ENCODE results near the gene PEX11G. TPM values are rescaled to one million over a fixed set of nuclear protein-coding genes. Genes with fewer than 3 reads are reported as not detected.

PEX11G gene
- total RNA-seq, 1 donor from 2014 or later: 3.1 TPM

GRCh38 chr19:7512400-7512851, 23.6 kb upstream of the PEX11G start:
- Histone ChIP-seq H3K27ac (ENCODE audit: low read depth, low read length) (no peak overlapping the region), H3K9ac (ENCODE audit: low read depth in 1 of 3, low read length in 3 of 3) (no peak overlapping the region), H3K4me3 (ENCODE audit: low read length in 3 of 3) (no peak overlapping the region), H3K4me1 (ENCODE audit: control insufficient read depth in 3 of 3, insufficient read depth in 3 of 3, low read length in 3 of 3) (peaks cover 7 to 15% (median 15%) of the 10 kb centered on the region in 3 donors), H3K9me3 (ENCODE audit: control insufficient read depth in 3 of 3, low read length in 3 of 3) (no peaks in the 10 kb centered on the region), H3K27me3 (ENCODE audit: control insufficient read depth in 3 of 3, insufficient read depth in 3 of 3, low read length in 3 of 3) (peaks cover 0 to 12% (median 0%) of the 10 kb centered on the region in 3 donors), H3K36me3 (ENCODE audit: control insufficient read depth in 3 of 3, insufficient read depth in 3 of 3, low read length in 3 of 3) (no peaks in the 10 kb centered on the region)

- Histone ChIP-seq H3K4me1 (ENCODE audit: control insufficient read depth in 3 of 3, insufficient read depth in 3 of 3, low read length in 3 of 3) (peaks cover 0 to 6% (median 4%) of the 10 kb centered on the region in 3 donors), H3K27me3 (ENCODE audit: control insufficient read depth in 3 of 3, insufficient read depth in 3 of 3, low read length in 3 of 3) (peaks cover 0 to 20% (median 12%) of the 10 kb centered on the region in 3 donors), H3K36me3 (ENCODE audit: control insufficient read depth in 3 of 3, insufficient read depth in 3 of 3, low read length in 3 of 3) (no peaks in the 10 kb centered on the region)
Observed at GRCh38 chr19:7509625-7510024, 20.8 kb upstream of the PEX11G start.

GRCh38 chr19:7507884-7508283, 19.0 kb upstream of the PEX11G start:
- Histone ChIP-seq H3K4me3 (ENCODE audit: low read length in 3 of 3) (no peak overlapping the region), H3K36me3 (ENCODE audit: control insufficient read depth in 3 of 3, insufficient read depth in 3 of 3, low read length in 3 of 3) (no peaks in the 10 kb centered on the region), H3K27me3 (ENCODE audit: control insufficient read depth in 3 of 3, insufficient read depth in 3 of 3, low read length in 3 of 3) (peaks cover 0 to 23% (median 15%) of the 10 kb centered on the region in 3 donors), H3K9ac (ENCODE audit: low read depth in 1 of 3, low read length in 3 of 3) (no peak overlapping the region), H3K4me1 (ENCODE audit: control insufficient read depth in 3 of 3, insufficient read depth in 3 of 3, low read length in 3 of 3) (peaks cover 0 to 6% (median 4%) of the 10 kb centered on the region in 3 donors), H3K27ac (ENCODE audit: low read depth, low read length) (no peak overlapping the region), H3K9me3 (ENCODE audit: control insufficient read depth in 3 of 3, low read length in 3 of 3) (no peaks in the 10 kb centered on the region)

More at GRCh38 chr19:7509625-7510024, 20.8 kb upstream of the PEX11G start:
- Histone ChIP-seq H3K27ac (ENCODE audit: low read depth, low read length) (no peak overlapping the region), H3K4me3 (ENCODE audit: low read length in 3 of 3) (no peak overlapping the region), H3K9ac (ENCODE audit: low read depth in 1 of 3, low read length in 3 of 3) (no peak overlapping the region), H3K9me3 (ENCODE audit: control insufficient read depth in 3 of 3, low read length in 3 of 3) (no peaks in the 10 kb centered on the region)

- no peak overlapping the region for H3K4me3 ChIP-seq (ENCODE audit: low read length in 3 of 3)
Observed at GRCh38 chr19:7506385-7507328, 17.8 kb upstream of the PEX11G start.

GRCh38 chr19:7505682-7506384, 17.0 kb upstream of the PEX11G start:
- Histone ChIP-seq H3K36me3 (ENCODE audit: control insufficient read depth in 3 of 3, insufficient read depth in 3 of 3, low read length in 3 of 3) (no peaks in the 10 kb centered on the region), H3K4me1 (ENCODE audit: control insufficient read depth in 3 of 3, insufficient read depth in 3 of 3, low read length in 3 of 3) (peaks cover 5 to 9% (median 6%) of the 10 kb centered on the region in 3 donors), H3K9ac (ENCODE audit: low read depth in 1 of 3, low read length in 3 of 3) (peak overlapping the region in 1 of 3 donors; percentile 8), H3K9me3 (ENCODE audit: control insufficient read depth in 3 of 3, low read length in 3 of 3) (no peaks in the 10 kb centered on the region), H3K4me3 (ENCODE audit: low read length in 3 of 3) (no peak overlapping the region), H3K27ac (ENCODE audit: low read depth, low read length) (no peak overlapping the region), H3K27me3 (ENCODE audit: control insufficient read depth in 3 of 3, insufficient read depth in 3 of 3, low read length in 3 of 3) (peaks cover 4 to 34% (median 29%) of the 10 kb centered on the region in 3 donors)

More at GRCh38 chr19:7506385-7507328, 17.8 kb upstream of the PEX11G start:
- Histone ChIP-seq H3K27ac (ENCODE audit: low read depth, low read length) (no peak overlapping the region), H3K9me3 (ENCODE audit: control insufficient read depth in 3 of 3, low read length in 3 of 3) (no peaks in the 10 kb centered on the region), H3K36me3 (ENCODE audit: control insufficient read depth in 3 of 3, insufficient read depth in 3 of 3, low read length in 3 of 3) (no peaks in the 10 kb centered on the region), H3K9ac (ENCODE audit: low read depth in 1 of 3, low read length in 3 of 3) (no peak overlapping the region), H3K4me1 (ENCODE audit: control insufficient read depth in 3 of 3, insufficient read depth in 3 of 3, low read length in 3 of 3) (peaks cover 0 to 6% (median 4%) of the 10 kb centered on the region in 3 donors), H3K27me3 (ENCODE audit: control insufficient read depth in 3 of 3, insufficient read depth in 3 of 3, low read length in 3 of 3) (peaks cover 0 to 31% (median 23%) of the 10 kb centered on the region in 3 donors)

- H3K9me3 ChIP-seq (ENCODE audit: control insufficient read depth in 3 of 3, low read length in 3 of 3): no peaks in the 10 kb centered on the region
Observed at GRCh38 chr19:7505288-7505681, 16.4 kb upstream of the PEX11G start.

GRCh38 chr19:7504684-7505083, 15.8 kb upstream of the PEX11G start:
- H3K27me3 ChIP-seq (ENCODE audit: control insufficient read depth in 3 of 3, insufficient read depth in 3 of 3, low read length in 3 of 3): peaks cover 9 to 33% (median 27%) of the 10 kb centered on the region in 3 donors
- H3K4me3 ChIP-seq (ENCODE audit: low read length in 3 of 3): no peak overlapping the region
- no peak overlapping the region for H3K27ac ChIP-seq (ENCODE audit: low read depth, low read length)
- H3K36me3 ChIP-seq (ENCODE audit: control insufficient read depth in 3 of 3, insufficient read depth in 3 of 3, low read length in 3 of 3): no peaks in the 10 kb centered on the region
- no peak overlapping the region for H3K9ac ChIP-seq (ENCODE audit: low read depth in 1 of 3, low read length in 3 of 3)
- H3K4me1 ChIP-seq (ENCODE audit: control insufficient read depth in 3 of 3, insufficient read depth in 3 of 3, low read length in 3 of 3): peaks cover 6 to 11% (median 8%) of the 10 kb centered on the region in 3 donors
- H3K9me3 ChIP-seq (ENCODE audit: control insufficient read depth in 3 of 3, low read length in 3 of 3): no peaks in the 10 kb centered on the region

More at GRCh38 chr19:7505288-7505681, 16.4 kb upstream of the PEX11G start:
- Histone ChIP-seq H3K9ac (ENCODE audit: low read depth in 1 of 3, low read length in 3 of 3) (peak overlapping the region in 1 of 3 donors; percentile 8), H3K27me3 (ENCODE audit: control insufficient read depth in 3 of 3, insufficient read depth in 3 of 3, low read length in 3 of 3) (peaks cover 9 to 33% (median 33%) of the 10 kb centered on the region in 3 donors), H3K4me1 (ENCODE audit: control insufficient read depth in 3 of 3, insufficient read depth in 3 of 3, low read length in 3 of 3) (peaks cover 6 to 11% (median 8%) of the 10 kb centered on the region in 3 donors), H3K27ac (ENCODE audit: low read depth, low read length) (no peak overlapping the region), H3K4me3 (ENCODE audit: low read length in 3 of 3) (no peak overlapping the region), H3K36me3 (ENCODE audit: control insufficient read depth in 3 of 3, insufficient read depth in 3 of 3, low read length in 3 of 3) (no peaks in the 10 kb centered on the region)

GRCh38 chr19:7502552-7502951, 13.7 kb upstream of the PEX11G start:
- H3K4me1 ChIP-seq (ENCODE audit: control insufficient read depth in 3 of 3, insufficient read depth in 3 of 3, low read length in 3 of 3): peaks cover 6 to 11% (median 8%) of the 10 kb centered on the region in 3 donors
- H3K27ac ChIP-seq (ENCODE audit: low read depth, low read length): no peak overlapping the region
- no peaks in the 10 kb centered on the region for H3K36me3 ChIP-seq (ENCODE audit: control insufficient read depth in 3 of 3, insufficient read depth in 3 of 3, low read length in 3 of 3)
- no peak overlapping the region for H3K4me3 ChIP-seq (ENCODE audit: low read length in 3 of 3)
- no peaks in the 10 kb centered on the region for H3K9me3 ChIP-seq (ENCODE audit: control insufficient read depth in 3 of 3, low read length in 3 of 3)
- no peak overlapping the region for H3K9ac ChIP-seq (ENCODE audit: low read depth in 1 of 3, low read length in 3 of 3)
- H3K27me3 ChIP-seq (ENCODE audit: control insufficient read depth in 3 of 3, insufficient read depth in 3 of 3, low read length in 3 of 3): peaks cover 9 to 33% (median 24%) of the 10 kb centered on the region in 3 donors

GRCh38 chr19:7500811-7501450, 12.1 kb upstream of the PEX11G start:
- Histone ChIP-seq H3K4me1 (ENCODE audit: control insufficient read depth in 3 of 3, insufficient read depth in 3 of 3, low read length in 3 of 3) (peaks cover 6 to 11% (median 8%) of the 10 kb centered on the region in 3 donors), H3K9me3 (ENCODE audit: control insufficient read depth in 3 of 3, low read length in 3 of 3) (no peaks in the 10 kb centered on the region), H3K27ac (ENCODE audit: low read depth, low read length) (no peak overlapping the region), H3K27me3 (ENCODE audit: control insufficient read depth in 3 of 3, insufficient read depth in 3 of 3, low read length in 3 of 3) (peaks cover 9 to 33% (median 24%) of the 10 kb centered on the region in 3 donors), H3K4me3 (ENCODE audit: low read length in 3 of 3) (peak overlapping the region in 2 of 3 donors; percentile 61 to 77), H3K36me3 (ENCODE audit: control insufficient read depth in 3 of 3, insufficient read depth in 3 of 3, low read length in 3 of 3) (no peaks in the 10 kb centered on the region), H3K9ac (ENCODE audit: low read depth in 1 of 3, low read length in 3 of 3) (peak overlapping the region in 1 of 3 donors; percentile 60)

Measured in skeletal muscle tissue (tissue), 4 donors.